ENCODE measurements around the gene NHSL2.

- no peak for TF ChIP-seq CTCF (conservative IDR thresholded peaks at IDR 0.05)
- TF ChIP-seq EZH2 (IDR thresholded peaks at IDR 0.05; ENCODE audit: low read depth) = no peak
Observed at GRCh38 chrX:72026341-72027023, 115.8 kb downstream of the NHSL2 start.

Data from PC-9 (cell line).